T47D (cell line): Measurements from ENCODE around the gene NKX2-3.

Experiments
- DNase-seq, 2 experiments: peaks; one replicate each; pipeline versions ENCODE4 v3.0.0 to v3.0.0-alpha.2; 2011 to 2012; ENCODE audit warnings: low read depth in 1 of 2, low spot score in 1 of 2
- JUND ChIP-seq: IDR thresholded peaks from 2 replicates; pipeline ENCODE4 v1.6.1; 2012; ENCODE audit warnings: low read depth
- in situ Hi-C: cut with HindIII; loops from 2 replicates; pipeline ENCODE4 v1.10.0; 2016; ENCODE audit warnings: low sequenced_read_pairs, low pct_unique_long_range_greater_than_20kb

The NKX2-3 gene

GRCh38 chr10:99555825-99556523, 23.2 kb downstream of the NKX2-3 start:
- TF ChIP-seq JUND, result no peak
- in situ Hi-C loops, result no loop called here
- no peak for DNase-seq

GRCh38 chr10:99557044-99557443, 24.3 kb downstream of the NKX2-3 start:
- in situ Hi-C loops, result no loop called here
- no peak for DNase-seq
- TF ChIP-seq JUND, result no peak

- TF ChIP-seq JUND, result no peak
- DNase-seq, result no peak
Measured at GRCh38 chr10:99558708-99559107, 26.0 kb downstream of the NKX2-3 start.

GRCh38 chr10:99560277-99561126, 27.8 kb downstream of the NKX2-3 start:
- DNase-seq, result peak in 1 of 2 experiments; percentile 82
- no peak for TF ChIP-seq JUND
- in situ Hi-C loops, result no loop called here

More at GRCh38 chr10:99558708-99559107, 26.0 kb downstream of the NKX2-3 start:
- in situ Hi-C loops, result no loop called here

- no peak for TF ChIP-seq JUND
- no peak for DNase-seq
- in situ Hi-C loops, result no loop called here
Measured at GRCh38 chr10:99562631-99563030, 29.9 kb downstream of the NKX2-3 start.

- no peak for TF ChIP-seq JUND
- in situ Hi-C loops, result no loop called here
- no peak for DNase-seq
Measured at GRCh38 chr10:99564361-99564760, 31.6 kb downstream of the NKX2-3 start.

- no peak for DNase-seq
- in situ Hi-C loops, result no loop called here
- TF ChIP-seq JUND, result no peak
Measured at GRCh38 chr10:99565166-99565565, 32.4 kb downstream of the NKX2-3 start.

- in situ Hi-C loops, result no loop called here
- no peak for DNase-seq
- TF ChIP-seq JUND, result no peak
Measured at GRCh38 chr10:99569253-99569939, 36.7 kb downstream of the NKX2-3 start.

GRCh38 chr10:99569961-99570360, 37.2 kb downstream of the NKX2-3 start:
- in situ Hi-C loops, result no loop called here
- TF ChIP-seq JUND, result no peak
- no peak for DNase-seq

GRCh38 chr10:99571816-99572215, 39.1 kb downstream of the NKX2-3 start:
- TF ChIP-seq JUND, result no peak
- in situ Hi-C loops, result no loop called here
- no peak for DNase-seq

- peak in 1 of 2 experiments; percentile 42 for DNase-seq
- in situ Hi-C loops, result no loop called here
- TF ChIP-seq JUND, result no peak
Measured at GRCh38 chr10:99573790-99574189, 41.0 kb downstream of the NKX2-3 start.

- DNase-seq, result no peak
- in situ Hi-C loops, result no loop called here
- no peak for TF ChIP-seq JUND
Measured at GRCh38 chr10:99579971-99580370, 47.2 kb downstream of the NKX2-3 start.

- in situ Hi-C loops, result no loop called here
- DNase-seq, result no peak
Measured at GRCh38 chr10:99582255-99582770, 49.6 kb downstream of the NKX2-3 start.

More at GRCh38 chr10:99582255-99582770, 49.6 kb downstream of the NKX2-3 start:
- no peak for TF ChIP-seq JUND
